GM10847 (cell line): ENCODE data around the gene RNF145.

Source experiments
- POLR2A ChIP-seq: IDR thresholded peaks from 2 replicates; pipeline ENCODE4 v1.6.1; 2011; ENCODE audit not compliant: insufficient read length; ENCODE audit errors: extremely low read depth

Gene RNF145

GRCh38 chr5:159206368-159206767, 3.0 kb downstream of the RNF145 start:
- no peak for TF ChIP-seq POLR2A

- TF ChIP-seq POLR2A: no peak
Measured at GRCh38 chr5:159203351-159203750, 6.0 kb downstream of the RNF145 start.

DNA sequence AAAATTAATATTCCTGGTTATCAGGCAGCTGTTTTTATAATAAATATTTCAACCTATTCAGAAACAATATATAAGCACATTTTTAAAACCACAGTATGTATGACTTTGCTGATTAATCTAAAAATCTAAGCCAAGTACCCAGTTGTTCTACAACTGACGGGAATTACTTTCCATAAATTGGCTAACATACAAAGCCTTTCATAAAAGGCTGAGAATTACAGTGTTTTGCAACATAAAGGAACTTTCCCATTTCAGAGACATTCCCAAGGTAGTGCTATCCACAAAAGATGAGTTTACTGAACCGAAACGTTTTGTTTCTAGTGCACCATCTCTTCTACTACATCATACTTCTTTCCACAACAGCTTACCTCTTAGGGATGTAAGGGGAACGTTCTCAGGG, 7.2 kb downstream of the RNF145 start:
- no peak for TF ChIP-seq POLR2A

GRCh38 chr5:159199780-159200179, 9.6 kb downstream of the RNF145 start:
- TF ChIP-seq POLR2A: no peak

DNA sequence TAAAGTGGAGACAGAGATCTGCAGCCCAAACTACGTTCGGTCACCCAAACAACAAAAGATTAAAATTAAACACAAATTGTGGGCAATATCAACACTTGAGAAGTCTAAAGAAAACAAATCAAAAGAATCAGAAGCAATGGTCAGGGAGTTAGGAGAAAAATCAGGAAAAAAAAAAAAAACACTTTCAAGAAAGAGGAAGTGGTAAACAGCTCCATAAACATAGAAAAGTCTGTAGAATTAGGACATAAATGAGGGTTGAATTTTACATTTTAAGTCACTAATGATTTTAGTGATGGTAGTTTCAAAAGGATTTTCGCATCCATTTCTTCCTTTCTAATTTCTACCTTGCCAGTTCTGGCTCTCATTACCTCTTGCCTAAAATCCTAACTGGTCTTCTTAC, 10.1 kb downstream of the RNF145 start:
- TF ChIP-seq POLR2A: no peak

DNA sequence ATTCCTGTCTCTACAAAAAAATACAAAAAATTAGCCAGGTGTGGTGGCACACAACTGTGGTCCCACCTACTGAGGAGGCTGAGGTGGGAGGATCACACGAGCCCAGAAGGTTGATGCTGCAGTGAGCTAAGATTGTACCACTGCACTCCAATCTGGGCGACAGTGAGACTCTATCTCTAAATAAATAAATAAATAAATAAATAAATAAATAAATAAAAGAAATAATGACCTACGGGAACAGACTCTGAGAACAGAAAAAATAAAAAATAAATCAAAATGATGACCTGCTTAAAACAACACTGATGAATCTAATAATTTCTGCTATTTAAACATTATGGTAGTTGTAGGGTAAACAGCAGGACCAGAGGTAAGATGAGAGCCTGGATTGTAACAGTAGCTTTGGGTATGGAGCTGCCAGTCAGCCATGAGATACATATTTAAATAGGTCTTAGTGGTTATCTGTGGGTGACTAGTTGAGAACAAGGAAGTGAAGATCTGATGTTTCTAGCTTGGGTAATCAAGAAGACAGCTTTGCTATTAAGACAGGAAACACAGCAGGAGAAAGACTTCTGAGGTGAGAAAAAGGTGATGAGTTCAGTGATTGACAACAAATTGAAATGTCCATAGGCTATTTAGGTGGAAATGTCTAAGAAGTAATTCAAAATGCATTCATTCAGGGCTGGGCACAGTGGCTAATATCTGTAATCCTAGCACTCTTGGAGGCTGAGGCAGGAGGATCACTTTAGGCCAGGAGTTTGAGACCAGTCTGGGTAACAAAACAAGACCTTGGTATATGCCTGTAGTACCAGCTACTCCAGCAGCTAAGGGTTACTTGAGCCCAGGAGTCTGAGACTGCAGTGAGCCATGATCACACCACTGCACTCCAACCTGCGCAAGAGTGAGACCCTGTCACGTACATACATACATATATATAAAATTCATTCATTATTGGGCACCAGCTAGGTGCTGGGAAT, 11.0 kb downstream of the RNF145 start:
- no peak for TF ChIP-seq POLR2A

DNA sequence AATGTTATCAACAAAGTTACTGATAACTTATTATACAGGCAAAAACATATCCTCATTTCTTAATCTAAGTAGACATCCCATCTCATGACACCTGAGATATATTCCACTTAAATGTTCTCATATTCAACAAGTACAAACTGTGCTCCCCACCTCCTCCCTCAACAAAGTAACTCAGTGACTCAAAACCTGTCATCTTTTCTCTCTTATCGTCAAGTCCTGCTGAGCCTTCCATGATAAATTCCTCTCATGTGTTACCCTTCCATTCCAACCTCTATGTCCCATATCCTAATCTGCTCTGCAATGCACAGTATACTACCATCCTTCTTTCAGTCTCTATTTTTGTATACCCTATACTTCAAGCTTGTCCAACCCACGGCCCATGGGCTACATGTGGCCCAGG, 13.6 kb downstream of the RNF145 start:
- TF ChIP-seq POLR2A: no peak

DNA sequence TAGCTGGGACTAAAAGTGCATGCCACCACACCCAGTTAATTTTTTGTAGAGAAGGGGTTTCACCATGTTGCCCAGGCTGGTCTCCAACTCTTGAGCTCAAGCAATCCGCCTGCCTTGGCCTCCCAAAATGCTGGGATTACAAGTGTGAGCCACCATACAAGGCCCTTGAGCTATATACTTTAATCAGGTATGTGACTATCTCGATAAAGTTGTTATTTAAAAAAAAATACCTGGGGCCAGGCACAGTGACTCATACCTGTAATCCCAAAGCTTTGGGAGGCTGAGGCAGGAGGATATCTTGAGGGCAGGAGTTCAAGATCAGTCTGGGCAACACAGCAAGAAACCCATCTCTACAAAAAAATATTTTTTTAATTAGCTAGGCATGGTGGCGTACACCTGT, 19.2 kb downstream of the RNF145 start:
- no peak for TF ChIP-seq POLR2A

- no peak for TF ChIP-seq POLR2A
Measured at GRCh38 chr5:159189310-159189709, 20.0 kb downstream of the RNF145 start.

- no peak for TF ChIP-seq POLR2A
Measured at GRCh38 chr5:159187719-159188118, 21.6 kb downstream of the RNF145 start.

- TF ChIP-seq POLR2A: no peak
Measured at GRCh38 chr5:159186319-159186718, 23.0 kb downstream of the RNF145 start.

GRCh38 chr5:159185773-159186172, 23.6 kb downstream of the RNF145 start:
- no peak for TF ChIP-seq POLR2A

GRCh38 chr5:159184858-159185381, 24.4 kb downstream of the RNF145 start:
- no peak for TF ChIP-seq POLR2A

- no peak for TF ChIP-seq POLR2A
Measured at GRCh38 chr5:159184236-159184635, 25.1 kb downstream of the RNF145 start.

GRCh38 chr5:159183247-159183646, 26.1 kb downstream of the RNF145 start:
- no peak for TF ChIP-seq POLR2A

DNA sequence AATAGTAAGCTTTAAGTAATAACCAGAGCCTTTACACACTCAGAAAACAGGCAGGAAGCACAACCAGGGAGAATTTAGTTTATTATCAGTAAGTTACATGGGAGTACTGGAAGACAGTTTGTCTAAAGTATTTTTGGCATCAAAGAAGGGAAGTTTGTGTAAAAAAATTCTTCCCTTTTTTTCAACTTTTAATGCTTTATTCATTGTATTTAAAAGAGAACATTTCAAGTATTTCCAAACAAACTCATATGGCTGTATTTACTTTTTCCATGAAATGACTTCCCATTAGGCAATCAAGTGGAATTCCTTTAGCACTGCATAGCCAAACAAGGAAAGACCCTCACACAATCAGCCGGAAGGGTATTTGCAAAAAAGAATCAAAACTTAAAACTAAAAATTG, 26.7 kb downstream of the RNF145 start:
- TF ChIP-seq POLR2A: no peak

DNA sequence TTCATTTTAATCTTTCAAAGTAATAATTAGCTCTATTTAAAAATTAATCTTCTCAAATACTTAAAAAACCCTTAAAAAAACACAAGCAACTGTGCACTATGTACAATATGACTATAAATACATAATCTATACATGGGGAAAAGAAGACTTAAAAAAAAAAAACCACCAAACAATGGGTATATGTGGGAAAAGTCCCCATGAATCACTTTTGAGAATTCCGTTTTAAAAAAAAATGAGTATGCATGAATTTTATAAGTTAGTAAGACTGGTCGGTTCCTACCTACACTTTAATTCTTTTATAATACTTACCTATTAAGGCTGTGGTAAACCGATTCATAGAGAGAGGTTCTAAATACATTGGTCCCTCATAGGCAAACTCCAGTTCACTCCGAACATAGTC, 27.7 kb downstream of the RNF145 start:
- TF ChIP-seq POLR2A: no peak
